Mucosa of rectum (tissue), 2 donors: Measurements from ENCODE around the gene PCDHB8.
"Not testable (repeated sequence)": the region's sequence is repeated elsewhere in the genome, so short reads cannot be mapped to it uniquely, and the experiment has no call there.

Experiments used
- H3K27ac ChIP-seq, 2 donors: one replicate each; pipeline ENCODE4 v1.7.0; 2013; ENCODE audit warnings: inconsistent platforms in 2 of 2, low read depth in 2 of 2, low read length in 2 of 2
- H3K27me3 ChIP-seq, 2 donors: one replicate each; pipeline ENCODE4 v1.7.0; 2013; ENCODE audit warnings: low read length in 2 of 2; ENCODE audit not compliant: control insufficient read depth in 2 of 2, insufficient read depth in 2 of 2
- H3K36me3 ChIP-seq, 2 donors: one replicate each; pipeline ENCODE4 v1.7.0; 2013; ENCODE audit warnings: low read length in 2 of 2; ENCODE audit not compliant: control insufficient read depth in 2 of 2, insufficient read depth in 2 of 2
- H3K4me1 ChIP-seq, 2 donors: one replicate each; pipeline ENCODE4 v1.7.0; 2013; ENCODE audit warnings: low read length in 2 of 2, mild to moderate bottlenecking in 1 of 2; ENCODE audit not compliant: control insufficient read depth in 2 of 2, insufficient read depth in 2 of 2
- H3K4me3 ChIP-seq, 2 donors: one replicate each; pipeline ENCODE4 v1.7.0; 2013; ENCODE audit warnings: low read length in 2 of 2
- H3K9ac ChIP-seq, 2 donors: one replicate each; pipeline ENCODE4 v1.7.0; 2013; ENCODE audit warnings: low read length in 2 of 2, low read depth in 1 of 2, mild to moderate bottlenecking in 1 of 2
- H3K9me3 ChIP-seq, 2 donors: one replicate each; pipeline ENCODE4 v1.7.0; 2013; ENCODE audit warnings: low read length in 2 of 2; ENCODE audit not compliant: control insufficient read depth in 2 of 2
- donor health status: healthy.
- donor health status: Normal muscosa, but diverticular disease.

Gene PCDHB8

DNA sequence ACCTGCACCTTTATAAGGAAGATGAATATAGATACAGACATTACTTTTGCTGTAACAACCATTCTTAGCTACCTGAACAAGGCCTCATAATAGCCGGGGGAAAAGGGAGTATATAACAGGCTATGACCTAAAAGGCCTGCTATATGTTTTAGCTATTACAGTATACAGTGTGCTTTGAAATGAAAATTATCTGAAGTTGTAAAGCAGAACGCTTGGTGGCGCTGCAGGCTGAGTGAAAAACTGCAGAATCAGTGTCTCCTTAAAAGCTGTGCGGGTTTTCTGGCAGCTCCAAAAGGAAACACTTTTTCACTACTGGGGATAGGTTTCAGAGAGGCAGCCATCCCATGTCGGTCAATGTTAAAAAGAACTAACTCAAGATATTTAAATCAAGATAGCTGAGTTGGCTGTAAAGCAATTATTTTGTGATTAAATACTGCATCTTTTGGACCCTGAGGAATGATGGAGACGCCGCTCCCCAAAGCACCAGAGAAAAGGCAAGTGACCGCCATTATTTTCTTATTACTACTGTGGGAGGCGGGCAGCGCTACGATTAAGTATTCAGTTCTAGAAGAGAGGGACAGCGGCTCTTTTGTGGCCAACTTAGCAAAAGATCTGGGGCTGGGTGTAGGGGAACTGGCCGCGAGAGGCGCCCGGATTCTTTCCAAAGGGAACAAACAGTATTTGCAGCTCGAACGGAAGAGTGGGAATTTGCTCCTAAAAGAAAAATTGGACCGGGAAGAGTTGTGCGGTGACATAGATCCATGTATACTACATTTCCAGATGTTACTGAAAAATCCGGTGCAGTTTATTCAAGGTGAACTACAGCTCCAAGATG lies 21.8 kb upstream of the PCDHB8 start:
- H3K27me3 ChIP-seq: no peaks in the 10 kb centered on the region
- peaks cover 5 to 8% of the 10 kb centered on the region in 2 donors for H3K9me3 ChIP-seq

DNA sequence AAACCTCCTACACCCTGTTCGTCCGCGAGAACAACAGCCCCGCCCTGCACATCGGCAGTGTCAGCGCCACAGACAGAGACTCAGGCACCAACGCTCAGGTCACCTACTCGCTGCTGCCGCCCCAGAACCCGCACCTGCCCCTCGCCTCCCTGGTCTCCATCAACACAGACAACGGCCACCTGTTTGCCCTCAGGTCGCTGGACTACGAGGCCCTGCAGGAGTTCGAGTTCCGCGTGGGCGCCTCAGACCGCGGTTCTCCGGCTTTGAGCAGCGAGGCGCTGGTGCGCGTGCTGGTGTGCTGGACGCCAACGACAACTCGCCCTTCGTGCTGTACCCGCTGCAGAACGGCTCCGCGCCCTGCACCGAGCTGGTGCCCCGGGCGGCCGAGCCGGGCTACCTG lies 20.2 kb upstream of the PCDHB8 start:
- H3K9me3 ChIP-seq, H3K9ac ChIP-seq, H3K27ac ChIP-seq, H3K36me3 ChIP-seq, H3K4me3 ChIP-seq, H3K4me1 ChIP-seq, H3K27me3 ChIP-seq: not testable (repeated sequence)

More for the DNA sequence above, 21.8 kb upstream of the PCDHB8 start:
- H3K36me3 ChIP-seq: no peaks in the 10 kb centered on the region
- no peaks in the 10 kb centered on the region for H3K4me1 ChIP-seq
- no peak overlapping the region for H3K27ac ChIP-seq
- H3K9ac ChIP-seq: no peak overlapping the region
- no peak overlapping the region for H3K4me3 ChIP-seq

DNA sequence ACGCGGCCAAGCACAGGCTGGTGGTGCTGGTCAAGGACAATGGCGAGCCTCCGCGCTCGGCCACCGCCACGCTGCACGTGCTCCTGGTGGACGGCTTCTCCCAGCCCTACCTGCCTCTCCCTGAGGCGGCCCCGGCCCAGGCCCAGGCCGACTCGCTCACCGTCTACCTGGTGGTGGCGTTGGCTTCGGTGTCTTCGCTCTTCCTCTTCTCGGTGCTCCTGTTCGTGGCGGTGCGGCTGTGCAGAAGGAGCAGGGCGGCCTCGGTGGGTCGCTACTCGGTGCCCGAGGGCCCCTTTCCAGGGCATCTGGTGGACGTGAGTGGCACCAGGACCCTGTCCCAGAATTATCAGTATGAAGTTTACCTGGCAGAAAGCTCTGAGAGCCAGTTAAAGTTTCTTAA lies 19.7 kb upstream of the PCDHB8 start:
- H3K27ac ChIP-seq, H3K4me1 ChIP-seq, H3K36me3 ChIP-seq, H3K4me3 ChIP-seq, H3K9me3 ChIP-seq, H3K27me3 ChIP-seq, H3K9ac ChIP-seq: not testable (repeated sequence)

DNA sequence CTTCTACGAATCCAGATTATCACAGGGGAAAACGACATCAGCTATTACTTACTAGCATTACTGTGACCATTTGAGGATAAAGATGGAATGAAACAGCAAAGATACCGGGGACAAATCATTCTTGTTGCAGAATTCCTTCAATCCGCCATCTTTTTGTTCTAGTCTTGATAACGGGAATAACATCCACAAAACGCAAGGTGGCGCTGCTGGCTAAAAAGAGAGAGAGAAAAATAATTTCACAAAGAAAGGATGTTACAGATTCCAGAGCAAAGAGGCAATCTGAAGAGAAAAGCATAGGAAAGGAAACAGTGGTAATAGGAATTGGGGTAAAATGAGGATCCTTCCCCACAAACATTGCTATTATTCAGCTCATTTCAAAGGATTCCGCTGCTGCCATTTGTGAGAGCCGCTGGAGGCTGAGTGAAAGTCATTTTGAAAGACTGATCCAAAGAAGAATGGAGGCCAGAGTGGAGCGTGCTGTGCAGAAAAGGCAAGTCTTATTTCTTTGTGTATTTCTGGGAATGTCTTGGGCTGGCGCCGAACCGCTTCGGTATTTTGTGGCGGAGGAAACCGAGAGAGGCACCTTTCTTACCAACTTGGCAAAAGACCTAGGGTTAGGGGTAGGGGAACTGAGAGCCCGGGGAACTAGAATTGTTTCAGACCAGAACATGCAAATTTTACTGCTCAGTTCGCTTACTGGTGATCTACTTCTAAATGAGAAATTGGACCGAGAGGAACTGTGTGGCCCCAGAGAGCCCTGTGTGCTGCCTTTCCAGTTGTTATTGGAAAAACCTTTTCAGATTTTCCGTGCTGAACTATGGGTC lies 5.0 kb upstream of the PCDHB8 start, which contains the start of gene PCDHB7:
TSS of gene PCDHB7 (plus strand) at position 264 of the 824 bp plus-strand sequence. CDS start at position 456, 192 bp downstream.
- H3K9me3 ChIP-seq: peaks cover 0 to 17% of the 10 kb centered on the region in 2 donors
- H3K9ac ChIP-seq: no peak within 1 kb of the TSS
- no peaks in the 10 kb centered on the region for H3K4me1 ChIP-seq
- peak within 1 kb of the TSS; percentile 6 to 35 for H3K4me3 ChIP-seq
- no peaks in the 10 kb centered on the region for H3K27me3 ChIP-seq
- H3K27ac ChIP-seq: no peak within 1 kb of the TSS
- no peaks in the 10 kb centered on the region for H3K36me3 ChIP-seq

DNA sequence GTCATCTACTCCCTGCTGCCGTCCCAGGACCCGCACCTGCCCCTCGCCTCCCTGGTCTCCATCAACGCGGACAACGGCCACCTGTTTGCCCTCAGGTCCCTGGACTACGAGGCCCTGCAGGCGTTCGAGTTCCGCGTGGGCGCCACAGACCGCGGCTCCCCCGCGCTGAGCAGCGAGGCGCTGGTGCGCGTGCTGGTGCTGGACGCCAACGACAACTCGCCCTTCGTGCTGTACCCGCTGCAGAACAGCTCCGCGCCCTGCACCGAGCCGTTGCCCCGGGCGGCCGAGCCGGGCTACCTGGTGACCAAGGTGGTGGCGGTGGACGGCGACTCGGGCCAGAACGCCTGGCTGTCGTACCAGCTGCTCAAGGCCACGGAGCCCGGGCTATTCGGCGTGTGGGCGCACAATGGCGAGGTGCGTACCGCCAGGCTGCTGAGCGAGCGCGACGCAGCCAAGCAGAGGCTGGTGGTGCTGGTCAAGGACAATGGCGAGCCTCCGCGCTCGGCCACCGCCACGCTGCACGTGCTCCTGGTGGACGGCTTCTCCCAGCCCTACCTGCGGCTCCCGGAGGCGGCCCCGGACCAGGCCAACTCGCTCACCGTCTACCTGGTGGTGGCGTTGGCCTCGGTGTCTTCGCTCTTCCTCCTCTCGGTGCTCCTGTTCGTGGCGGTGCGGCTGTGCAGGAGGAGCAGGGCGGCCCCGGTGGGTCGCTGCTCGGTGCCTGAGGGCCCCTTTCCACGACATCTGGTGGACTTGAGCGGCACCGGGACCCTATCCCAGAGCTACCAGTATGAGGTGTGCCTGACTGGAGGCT lies 3.1 kb upstream of the PCDHB8 start:
- not testable (repeated sequence) for H3K27ac ChIP-seq, H3K4me3 ChIP-seq, H3K9ac ChIP-seq, H3K27me3 ChIP-seq, H3K36me3 ChIP-seq, H3K4me1 ChIP-seq
- peaks cover 0 to 23% of the 10 kb centered on the region in 2 donors for H3K9me3 ChIP-seq

DNA sequence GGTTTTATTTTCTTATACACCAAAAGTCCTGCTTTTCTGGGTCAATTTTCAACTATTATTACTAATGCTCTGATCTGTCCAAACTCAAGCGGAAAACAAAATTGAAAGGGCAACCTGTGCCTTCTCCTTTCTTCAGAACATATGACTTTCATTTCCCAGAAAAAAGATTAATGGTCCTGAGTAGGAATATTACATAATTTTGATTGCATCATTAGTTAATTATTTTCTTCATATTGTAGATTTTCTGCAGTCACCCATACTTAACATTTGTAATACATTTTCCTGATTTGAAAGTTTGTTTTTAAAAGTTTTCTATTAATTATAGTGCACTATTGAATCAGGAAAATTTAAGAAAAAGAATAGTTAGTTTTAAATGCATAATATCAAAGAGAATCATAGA lies 1.7 kb upstream of the PCDHB8 start:
- H3K27ac ChIP-seq: no peak overlapping the region
- no peak overlapping the region for H3K9ac ChIP-seq
- H3K36me3 ChIP-seq: no peaks in the 10 kb centered on the region
- peaks cover 0 to 23% of the 10 kb centered on the region in 2 donors for H3K9me3 ChIP-seq
- no peaks in the 10 kb centered on the region for H3K27me3 ChIP-seq
- no peaks in the 10 kb centered on the region for H3K4me1 ChIP-seq
- no peak overlapping the region for H3K4me3 ChIP-seq

DNA sequence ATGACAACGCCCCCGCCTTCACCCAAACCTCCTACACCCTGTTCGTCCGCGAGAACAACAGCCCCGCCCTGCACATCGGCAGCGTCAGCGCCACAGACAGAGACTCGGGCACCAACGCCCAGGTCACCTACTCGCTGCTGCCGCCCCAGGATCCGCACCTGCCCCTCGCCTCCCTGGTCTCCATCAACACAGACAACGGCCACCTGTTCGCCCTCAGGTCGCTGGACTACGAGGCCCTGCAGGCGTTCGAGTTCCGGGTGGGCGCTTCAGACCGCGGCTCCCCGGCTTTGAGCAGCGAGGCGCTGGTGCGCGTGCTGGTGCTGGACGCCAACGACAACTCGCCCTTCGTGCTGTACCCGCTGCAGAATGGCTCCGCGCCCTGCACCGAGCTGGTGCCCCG lies 1.8 kb downstream of the PCDHB8 start:
- H3K27me3 ChIP-seq, H3K4me3 ChIP-seq, H3K36me3 ChIP-seq, H3K4me1 ChIP-seq, H3K9ac ChIP-seq, H3K27ac ChIP-seq: not testable (repeated sequence)
- H3K9me3 ChIP-seq: peaks cover 3 to 23% of the 10 kb centered on the region in 2 donors

DNA sequence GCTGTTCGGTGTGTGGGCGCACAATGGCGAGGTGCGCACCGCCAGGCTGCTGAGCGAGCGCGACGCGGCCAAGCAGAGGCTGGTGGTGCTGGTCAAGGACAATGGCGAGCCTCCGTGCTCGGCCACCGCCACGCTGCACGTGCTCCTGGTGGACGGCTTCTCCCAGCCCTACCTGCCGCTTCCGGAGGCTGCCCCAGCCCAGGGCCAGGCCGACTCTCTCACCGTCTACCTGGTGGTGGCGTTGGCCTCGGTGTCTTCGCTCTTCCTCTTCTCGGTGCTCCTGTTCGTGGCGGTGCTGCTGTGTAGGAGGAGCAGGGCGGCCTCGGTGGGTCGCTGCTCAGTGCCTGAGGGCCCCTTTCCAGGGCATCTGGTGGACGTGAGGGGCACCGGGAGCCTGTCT lies 2.3 kb downstream of the PCDHB8 start:
- not testable (repeated sequence) for H3K4me1 ChIP-seq, H3K27ac ChIP-seq, H3K4me3 ChIP-seq, H3K27me3 ChIP-seq, H3K9ac ChIP-seq, H3K36me3 ChIP-seq
- H3K9me3 ChIP-seq: peaks cover 3 to 22% of the 10 kb centered on the region in 2 donors

DNA sequence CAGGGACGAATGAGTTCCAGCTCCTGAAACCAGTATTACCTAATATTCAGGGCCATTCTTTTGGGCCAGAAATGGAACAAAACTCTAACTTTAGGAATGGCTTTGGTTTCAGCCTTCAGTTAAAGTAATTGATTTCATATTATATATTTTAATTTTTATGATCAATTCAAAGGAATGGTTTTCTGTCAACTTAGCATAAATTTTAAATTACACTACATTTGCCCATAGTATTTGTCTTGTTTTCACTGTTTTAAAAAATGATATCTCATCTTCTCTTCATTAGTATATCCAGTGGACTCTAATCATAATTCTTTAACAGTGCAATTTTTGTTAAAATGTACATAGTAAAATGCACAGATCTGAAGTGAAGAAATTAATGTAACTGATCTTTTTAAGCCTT lies 2.7 kb downstream of the PCDHB8 start:
- no peak overlapping the region for H3K4me3 ChIP-seq
- H3K9me3 ChIP-seq: peaks cover 3 to 18% of the 10 kb centered on the region in 2 donors
- no peak overlapping the region for H3K9ac ChIP-seq
- H3K27ac ChIP-seq: no peak overlapping the region
- H3K4me1 ChIP-seq: no peaks in the 10 kb centered on the region
- no peaks in the 10 kb centered on the region for H3K36me3 ChIP-seq
- no peaks in the 10 kb centered on the region for H3K27me3 ChIP-seq
